ENCODE data around the gene BMPER. TPM values are rescaled to one million over a fixed set of nuclear protein-coding genes. Genes with fewer than 3 reads are reported as not detected.
A peak's percentile ranks its signal among the peaks of the same experiment; 100 is the strongest.

BMPER gene
- total RNA-seq, 1 experiment from 2014 or later: 0.50 TPM

DNA sequence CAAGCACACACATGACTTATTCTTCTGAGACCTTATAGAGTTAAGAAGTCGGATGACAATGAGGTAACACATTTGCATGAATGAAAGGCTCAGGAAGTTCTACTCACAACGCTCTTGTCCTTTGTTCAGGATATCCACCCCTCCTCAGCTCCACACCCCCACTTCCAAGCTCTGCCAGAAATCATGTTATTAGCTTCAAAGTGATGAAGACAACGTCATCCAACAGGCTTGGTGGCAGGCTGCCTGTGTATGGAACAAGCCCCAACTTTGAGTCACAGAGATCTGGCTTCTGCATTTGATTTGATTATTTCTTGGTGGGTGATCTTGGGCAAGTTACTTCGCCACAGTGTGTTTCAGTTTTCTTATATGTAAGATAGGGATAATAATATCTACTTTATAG lies 12.4 kb upstream of the BMPER start:
- ChIA-PET POLR2A (ENCODE audit: unreplicated experiment) (no interaction called here), CTCF (no interaction called here)
- no peak overlapping the region for H3K27ac ChIP-seq
- H4K20me1 ChIP-seq (ENCODE audit: insufficient read depth): no peaks in the 10 kb centered on the region
- no peaks in the 10 kb centered on the region for H3K9me2 ChIP-seq (ENCODE audit: insufficient read depth)
- H3K4me3 ChIP-seq: no peak overlapping the region
- H3K36me3 ChIP-seq (ENCODE audit: low read depth): no peaks in the 10 kb centered on the region
- H3K27me3 ChIP-seq (ENCODE audit: insufficient read depth, low read depth): peaks cover 44% of the 10 kb centered on the region; the same call in 1 of the 2 replicates
- intact Hi-C loops (cut with micrococcal nuclease; ENCODE audit: unreplicated experiment): no loop called here
- TF ChIP-seq, protein P1, sequence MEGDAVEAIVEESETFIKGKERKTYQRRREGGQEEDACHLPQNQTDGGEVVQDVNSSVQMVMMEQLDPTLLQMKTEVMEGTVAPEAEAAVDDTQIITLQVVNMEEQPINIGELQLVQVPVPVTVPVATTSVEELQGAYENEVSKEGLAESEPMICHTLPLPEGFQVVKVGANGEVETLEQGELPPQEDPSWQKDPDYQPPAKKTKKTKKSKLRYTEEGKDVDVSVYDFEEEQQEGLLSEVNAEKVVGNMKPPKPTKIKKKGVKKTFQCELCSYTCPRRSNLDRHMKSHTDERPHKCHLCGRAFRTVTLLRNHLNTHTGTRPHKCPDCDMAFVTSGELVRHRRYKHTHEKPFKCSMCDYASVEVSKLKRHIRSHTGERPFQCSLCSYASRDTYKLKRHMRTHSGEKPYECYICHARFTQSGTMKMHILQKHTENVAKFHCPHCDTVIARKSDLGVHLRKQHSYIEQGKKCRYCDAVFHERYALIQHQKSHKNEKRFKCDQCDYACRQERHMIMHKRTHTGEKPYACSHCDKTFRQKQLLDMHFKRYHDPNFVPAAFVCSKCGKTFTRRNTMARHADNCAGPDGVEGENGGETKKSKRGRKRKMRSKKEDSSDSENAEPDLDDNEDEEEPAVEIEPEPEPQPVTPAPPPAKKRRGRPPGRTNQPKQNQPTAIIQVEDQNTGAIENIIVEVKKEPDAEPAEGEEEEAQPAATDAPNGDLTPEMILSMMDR (conservative IDR thresholded peaks at IDR 0.05): no peak
- TF ChIP-seq EZH2 (IDR thresholded peaks at IDR 0.05; ENCODE audit: low read depth): no peak
- BruUV-seq (replicated peaks): no TSS peak
- H3K4me2 ChIP-seq: no peak overlapping the region
- H3F3A ChIP-seq (ENCODE audit: insufficient read depth, low read depth): no peaks in the 10 kb centered on the region
- H2AFZ ChIP-seq: no peak overlapping the region
- no peaks in the 10 kb centered on the region for H3K79me2 ChIP-seq (ENCODE audit: low read depth)
- no peaks in the 10 kb centered on the region for H3K4me1 ChIP-seq (replicated peaks; ENCODE audit: insufficient read depth)
- H3K9me3 ChIP-seq (ENCODE audit: insufficient read depth, low read depth): no peaks in the 10 kb centered on the region
- DNase-seq: no peak

DNA sequence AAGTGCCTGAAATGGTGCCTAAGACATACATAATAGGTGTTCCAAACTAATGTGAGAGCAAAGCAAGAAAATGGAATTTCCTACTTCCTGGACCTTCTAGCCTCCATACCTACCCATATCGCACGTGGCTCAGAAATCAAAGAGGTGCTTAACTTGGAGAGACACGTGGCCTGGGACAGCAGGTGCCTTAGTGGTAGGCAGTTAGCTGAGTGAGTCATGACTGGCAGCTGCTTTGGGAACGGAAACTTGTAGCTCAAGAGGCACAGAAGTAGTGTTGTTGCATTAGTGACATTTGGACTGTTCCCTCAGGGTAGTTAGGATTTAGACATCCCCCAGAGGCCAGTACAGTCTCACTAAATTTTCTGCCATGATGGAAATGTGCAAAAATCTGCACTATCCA lies 12.0 kb upstream of the BMPER start:
- Histone ChIP-seq H2AFZ (no peak overlapping the region), H4K20me1 (ENCODE audit: insufficient read depth) (no peaks in the 10 kb centered on the region), H3F3A (ENCODE audit: insufficient read depth, low read depth) (no peaks in the 10 kb centered on the region), H3K9me3 (ENCODE audit: insufficient read depth, low read depth) (no peaks in the 10 kb centered on the region), H3K9me2 (ENCODE audit: insufficient read depth) (no peaks in the 10 kb centered on the region), H3K4me2 (no peak overlapping the region), H3K27me3 (ENCODE audit: insufficient read depth, low read depth) (peaks cover 42% of the 10 kb centered on the region; the same call in 1 of the 2 replicates), H3K4me1 (replicated peaks; ENCODE audit: insufficient read depth) (no peaks in the 10 kb centered on the region), H3K79me2 (ENCODE audit: low read depth) (no peaks in the 10 kb centered on the region), H3K27ac (no peak overlapping the region), H3K4me3 (no peak overlapping the region), H3K36me3 (ENCODE audit: low read depth) (no peaks in the 10 kb centered on the region)
- ChIA-PET POLR2A (ENCODE audit: unreplicated experiment) (interaction anchor here (0.5 kb wide), 1 partner anchor 346 kb away, joined by 15 read pairs; no protein-coding TSS in a partner anchor), CTCF (no interaction called here)
- no TSS peak for BruUV-seq (replicated peaks)
- TF ChIP-seq EZH2 (IDR thresholded peaks at IDR 0.05; ENCODE audit: low read depth): no peak
- TF ChIP-seq, protein P1 (conservative IDR thresholded peaks at IDR 0.05): no peak
- intact Hi-C loops (cut with micrococcal nuclease; ENCODE audit: unreplicated experiment): no loop called here
- no peak for DNase-seq

DNA sequence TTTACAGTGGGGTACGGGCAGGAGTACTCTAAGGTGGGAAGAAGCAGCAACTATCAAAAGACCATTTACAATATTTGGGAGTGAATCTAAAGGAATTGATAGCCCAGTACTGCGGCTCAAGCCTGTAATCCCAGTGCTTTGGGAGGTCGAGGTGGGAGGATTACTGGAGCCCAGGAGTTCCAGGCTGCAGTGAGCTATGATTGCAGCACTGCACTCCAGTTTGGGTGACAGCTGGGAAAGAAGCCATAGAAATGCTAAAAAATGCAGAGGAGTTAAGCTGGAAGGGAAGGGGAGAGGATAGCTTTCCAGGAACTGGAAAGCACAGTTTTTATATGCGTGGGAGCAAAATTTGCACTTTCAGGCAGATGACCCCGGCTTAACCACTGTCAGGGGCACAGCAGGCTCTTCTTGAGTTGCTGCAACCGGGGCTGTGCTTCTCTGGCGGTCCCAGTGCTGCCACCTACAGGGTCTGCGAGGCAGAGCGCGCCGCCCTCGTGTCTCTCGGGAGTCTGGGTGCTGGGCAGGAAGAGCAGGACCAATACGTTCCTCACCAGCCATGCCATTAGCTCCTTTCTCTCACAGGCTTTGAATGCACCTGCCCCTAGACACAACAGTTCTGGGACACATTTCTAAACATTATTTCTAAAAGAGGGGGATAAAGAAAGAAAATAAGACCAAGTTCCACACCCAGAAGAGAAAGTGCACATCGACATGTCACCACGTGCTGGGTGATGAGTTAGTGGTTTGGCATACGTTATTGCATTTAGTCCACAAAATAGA lies 10.1 kb upstream of the BMPER start:
- Histone ChIP-seq H3K9me3 (ENCODE audit: insufficient read depth, low read depth) (no peaks in the 10 kb centered on the region), H3K4me1 (replicated peaks; ENCODE audit: insufficient read depth) (no peaks in the 10 kb centered on the region), H3F3A (ENCODE audit: insufficient read depth, low read depth) (no peaks in the 10 kb centered on the region), H3K27me3 (ENCODE audit: insufficient read depth, low read depth) (peaks cover 31% of the 10 kb centered on the region; the same call in 1 of the 2 replicates), H2AFZ (no peak overlapping the region), H3K79me2 (ENCODE audit: low read depth) (no peaks in the 10 kb centered on the region), H3K27ac (no peak overlapping the region), H3K4me3 (no peak overlapping the region), H3K9me2 (ENCODE audit: insufficient read depth) (no peaks in the 10 kb centered on the region), H4K20me1 (ENCODE audit: insufficient read depth) (no peaks in the 10 kb centered on the region), H3K4me2 (peak overlapping the region; percentile 28; the same call in 1 of the 2 replicates), H3K36me3 (ENCODE audit: low read depth) (no peaks in the 10 kb centered on the region)
- no TSS peak for BruUV-seq (replicated peaks)
- TF ChIP-seq, protein P1 (conservative IDR thresholded peaks at IDR 0.05): peak; percentile 90
- no peak for TF ChIP-seq EZH2 (IDR thresholded peaks at IDR 0.05; ENCODE audit: low read depth)
- POLR2A ChIA-PET (ENCODE audit: unreplicated experiment): interaction anchor here (0.6 kb wide), 2 partner anchors 141 to 174 kb away, joined by 3 to 5 read pairs; no protein-coding TSS in a partner anchor
- CTCF ChIA-PET: no interaction called here
- intact Hi-C loops (cut with micrococcal nuclease; ENCODE audit: unreplicated experiment): loop anchor here (1.0 kb wide), 2 partner anchors 138 to 652 kb away; no protein-coding TSS in a partner anchor
- DNase-seq: peak in 1 of 2 experiments; percentile 75
